Activated CD8-positive, alpha-beta memory T cell treated with anti-CD3 and anti-CD28 coated beads for 36 hours (primary cell): ENCODE measurements around the gene BMPR2. TPM values are rescaled to one million over a fixed set of nuclear protein-coding genes. Genes with fewer than 3 reads are reported as not detected.

Source experiments
- total RNA-seq, 2 experiments: library from RNA; stranded (reverse); gene quantifications; one replicate each; pipeline ENCODE4 v1.2.3, GENCODE V29; 2021

BMPR2 gene
- total RNA-seq, 2 experiments from 2014 or later: 9.3 to 9.4 TPM

Other genes starting within 250 kb of the BMPR2 start
- 100 to 1,000 TPM; 112 to 116 TPM for gene SUMO1, start 137.7 kb upstream of the BMPR2 start, total RNA-seq
- gene NOP58, start 110.6 kb upstream of the BMPR2 start, total RNA-seq: 100 to 1,000 TPM; 215 to 220 TPM